SU-DHL-6 (cell line): ENCODE data around the gene SLC7A10.

Experiments used
- H2AFZ ChIP-seq: fragments of 200-600 bp; sonication (generic); 2 replicates; pipeline ENCODE4 v1.6.1; 2014; ENCODE audit warnings: low read depth, mild to moderate bottlenecking, moderate library complexity, mixed read lengths, antibody characterized with exemption, low read length; ENCODE audit not compliant: severe bottlenecking
- H3F3A ChIP-seq: fragments of 200-600 bp; shearing (Covaris generic); 2 replicates; pipeline ENCODE4 v1.6.0; 2016; ENCODE audit warnings: antibody characterized with exemption, mild to moderate bottlenecking; ENCODE audit not compliant: insufficient read depth
- H3K27ac ChIP-seq: fragments of 200-600 bp; sonication (generic); 2 replicates; pipeline ENCODE4 v1.5.1; 2016; ENCODE audit warnings: low read depth, mild to moderate bottlenecking, low read length, moderate library complexity, mixed read lengths
- H3K27me3 ChIP-seq: fragments of 200-600 bp; sonication (generic), shearing (Covaris generic); 2 replicates; pipeline ENCODE4 v1.6.0; 2014; ENCODE audit warnings: mild to moderate bottlenecking, low read length
- H3K36me3 ChIP-seq: fragments of 200-600 bp; sonication (generic); 2 replicates; pipeline ENCODE4 v1.6.1; 2014; ENCODE audit warnings: mild to moderate bottlenecking, low read length, mixed read lengths
- H3K4me2 ChIP-seq: fragments of 300-600, 200-600 bp; shearing (Covaris generic), sonication (generic); 2 replicates; pipeline ENCODE4 v1.6.0; 2014; ENCODE audit warnings: low read length, low read depth, mild to moderate bottlenecking; ENCODE audit not compliant: poor library complexity, severe bottlenecking
- H3K4me3 ChIP-seq: fragments of 200-600 bp; sonication (generic); 2 replicates; pipeline ENCODE4 v1.5.1; 2014; ENCODE audit warnings: antibody characterized with exemption, low read length, mild to moderate bottlenecking, mixed read lengths; ENCODE audit not compliant: insufficient read depth, poor library complexity, severe bottlenecking
- H3K79me2 ChIP-seq: fragments of 200-600 bp; sonication (generic); 2 replicates; pipeline ENCODE4 v1.6.1; 2014; ENCODE audit warnings: mild to moderate bottlenecking, low read length, moderate library complexity; ENCODE audit not compliant: insufficient read depth
- H3K9ac ChIP-seq: fragments of 200-600 bp; sonication (generic); 2 replicates; pipeline ENCODE4 v1.7.0; 2014; ENCODE audit warnings: mild to moderate bottlenecking, low read length
- H3K9me2 ChIP-seq: fragments of 200-600 bp; sonication (generic); replicated peaks from 2 replicates; pipeline ENCODE4 v1.6.1; 2014; ENCODE audit warnings: low read length; ENCODE audit not compliant: insufficient read depth
- H3K9me3 ChIP-seq: fragments of 200-600 bp; sonication (generic); 2 replicates; pipeline ENCODE4 v1.6.1; 2014; ENCODE audit warnings: low read length, mixed read lengths; ENCODE audit not compliant: insufficient read depth
- H4K20me1 ChIP-seq: fragments of 200-600 bp; sonication (generic); 2 replicates; pipeline ENCODE4 v1.6.1; 2014; ENCODE audit warnings: low read depth, mild to moderate bottlenecking, antibody characterized with exemption, low read length, moderate library complexity, mixed read lengths
- CTCF ChIP-seq: fragments of 200-600 bp; sonication (generic); IDR thresholded peaks from one replicate; pipeline ENCODE4 v1.5.1; 2017; ENCODE audit warnings: antibody characterized with exemption, mild to moderate bottlenecking, low read length, moderate library complexity; ENCODE audit not compliant: insufficient read depth, poor library complexity, severe bottlenecking
- EZH2phosphoT487 ChIP-seq: fragments of 200-600 bp; sonication (generic), shearing (Covaris generic); conservative IDR thresholded peaks from 2 replicates; pipeline ENCODE4 v1.6.1; 2018; ENCODE audit warnings: mild to moderate bottlenecking, antibody characterized with exemption, low read length, moderate library complexity, mixed read lengths

SLC7A10 gene

GRCh38 chr19:33161201-33161600 is 64.4 kb downstream of the SLC7A10 start:
- H4K20me1 ChIP-seq = no peaks in the 10 kb centered on the region
- H3F3A ChIP-seq = no peaks in the 10 kb centered on the region
- no peaks in the 10 kb centered on the region for H3K36me3 ChIP-seq
- H2AFZ ChIP-seq = no peak overlapping the region
- TF ChIP-seq CTCF (no peak), EZH2phosphoT487 (no peak)
- H3K9me2 ChIP-seq = no peaks in the 10 kb centered on the region
- H3K27me3 ChIP-seq = no peaks in the 10 kb centered on the region
- no peak overlapping the region for H3K4me2 ChIP-seq
- H3K27ac ChIP-seq = no peak overlapping the region
- H3K4me3 ChIP-seq = no peak overlapping the region
- H3K9me3 ChIP-seq = no peaks in the 10 kb centered on the region
- no peak overlapping the region for H3K9ac ChIP-seq
- H3K79me2 ChIP-seq = no peaks in the 10 kb centered on the region

- H3F3A ChIP-seq = no peaks in the 10 kb centered on the region
- H4K20me1 ChIP-seq = no peaks in the 10 kb centered on the region
- H3K79me2 ChIP-seq = no peaks in the 10 kb centered on the region
- no peak overlapping the region for H3K9ac ChIP-seq
- TF ChIP-seq EZH2phosphoT487 = no peak
- no peak for TF ChIP-seq CTCF
- no peaks in the 10 kb centered on the region for H3K9me2 ChIP-seq
- no peak overlapping the region for H2AFZ ChIP-seq
- no peak overlapping the region for H3K27ac ChIP-seq
- no peak overlapping the region for H3K4me3 ChIP-seq
- no peaks in the 10 kb centered on the region for H3K27me3 ChIP-seq
- no peak overlapping the region for H3K4me2 ChIP-seq
- H3K9me3 ChIP-seq = no peaks in the 10 kb centered on the region
- no peaks in the 10 kb centered on the region for H3K36me3 ChIP-seq
Measured at GRCh38 chr19:33159893-33160292, 65.8 kb downstream of the SLC7A10 start.

- H2AFZ ChIP-seq = no peak overlapping the region
Measured at GRCh38 chr19:33159149-33159548, 66.5 kb downstream of the SLC7A10 start.

More at GRCh38 chr19:33159149-33159548, 66.5 kb downstream of the SLC7A10 start:
- no peak overlapping the region for H3K9ac ChIP-seq
- no peak overlapping the region for H3K4me2 ChIP-seq
- TF ChIP-seq CTCF = no peak
- H4K20me1 ChIP-seq = no peaks in the 10 kb centered on the region
- no peaks in the 10 kb centered on the region for H3K27me3 ChIP-seq
- H3K9me2 ChIP-seq = no peaks in the 10 kb centered on the region
- H3K4me3 ChIP-seq = no peak overlapping the region
- no peaks in the 10 kb centered on the region for H3K9me3 ChIP-seq
- H3K36me3 ChIP-seq = no peaks in the 10 kb centered on the region
- no peaks in the 10 kb centered on the region for H3F3A ChIP-seq
- H3K27ac ChIP-seq = no peak overlapping the region
- H3K79me2 ChIP-seq = no peaks in the 10 kb centered on the region
